ENCODE results near the gene THSD7B.

- TF ChIP-seq EZH2 (IDR thresholded peaks at IDR 0.05) (no peak), POLR2AphosphoS5 (IDR thresholded peaks at IDR 0.05; ENCODE audit: borderline replicate concordance, low read depth, low read length) (no peak), FOXP2 (optimal IDR thresholded peaks at IDR 0.05; ENCODE audit: control extremely low read depth, extremely low read length, insufficient read depth) (no peak)
Observed at GRCh38 chr2:136727973-136728699, 37.2 kb upstream of the THSD7B start.
